K562 (cell line): ENCODE measurements around the gene RPTOR. TPM values are rescaled to one million over a fixed set of nuclear protein-coding genes. Genes with fewer than 3 reads are reported as not detected.

Source experiments
- BRF1 ChIP-seq: IDR thresholded peaks from 3 replicates; pipeline ENCODE4 v1.6.1; 2011; ENCODE audit warnings: borderline replicate concordance, mild to moderate bottlenecking; ENCODE audit not compliant: insufficient read length; ENCODE audit errors: extremely low read depth
- CBFA2T2 ChIP-seq: fragments of 450-650 bp; conservative IDR thresholded peaks from 2 replicates; pipeline ENCODE4 v1.6.1; 2017; ENCODE audit warnings: mild to moderate bottlenecking
- CCNT2 ChIP-seq: IDR thresholded peaks from 2 replicates; pipeline ENCODE4 v1.6.1; 2011; ENCODE audit warnings: borderline replicate concordance, low read depth, mild to moderate bottlenecking, moderate library complexity, mixed read lengths, low read length; ENCODE audit not compliant: insufficient read length; ENCODE audit errors: extremely low read depth
- EP300 ChIP-seq: IDR thresholded peaks from 2 replicates; pipeline ENCODE4 v1.6.1; 2012; ENCODE audit warnings: low read length, improper control_type of control experiment
- ERF ChIP-seq: fragments of 450-650 bp; formaldehyde crosslinking; IDR thresholded peaks from 2 replicates; pipeline ENCODE4 v1.4.0; 2020; ENCODE audit warnings: mild to moderate bottlenecking, mixed read lengths
- NBN ChIP-seq: fragments of 450-650 bp; IDR thresholded peaks from 2 replicates; pipeline ENCODE4 v1.6.1; 2016; ENCODE audit warnings: low read depth, mild to moderate bottlenecking
- POLR2A ChIP-seq: fragments of 450-650 bp; conservative IDR thresholded peaks from 2 replicates; pipeline ENCODE4 v1.6.1; 2016
- PURB ChIP-seq: sonication (generic); formaldehyde crosslinking; IDR thresholded peaks from 2 replicates; pipeline ENCODE4 v1.9.0; 2021; ENCODE audit warnings: low read depth, mild to moderate bottlenecking, missing genetic modification reagents
- SRSF3 ChIP-seq: fragments of 200-400 bp; formaldehyde crosslinking; IDR thresholded peaks from 2 replicates; pipeline ENCODE4 v1.6.1; 2016; ENCODE audit warnings: mild to moderate bottlenecking, low read length, moderate library complexity; ENCODE audit not compliant: insufficient read depth
- TAF7 ChIP-seq: fragments of 450-650 bp; IDR thresholded peaks from 2 replicates; pipeline ENCODE4 v1.6.1; 2016; ENCODE audit warnings: missing genetic modification characterization, missing compliant biosample characterization
- TOE1 ChIP-seq, 2 experiments: fragments of 450-650 bp in 1 of 2; sonication (generic) in 1 of 2; formaldehyde crosslinking in 1 of 2; IDR thresholded peaks; 2 replicates each; pipeline versions ENCODE4 v1.7.1 to v1.8.0; 2016 to 2022; ENCODE audit warnings: borderline replicate concordance in 2 of 2, mild to moderate bottlenecking in 2 of 2, antibody characterized with exemption in 1 of 2, inconsistent platforms in 1 of 2, low read depth in 1 of 2, missing genetic modification reagents in 1 of 2, moderate library complexity in 1 of 2
- ZNF140 ChIP-seq: fragments of 250-450 bp; sonication (Bioruptor Pico); IDR thresholded peaks from 2 replicates; pipeline ENCODE4 v1.8.0; 2021; ENCODE audit warnings: moderate library complexity, mild to moderate bottlenecking, inconsistent platforms
- ZNF354B ChIP-seq: fragments of 250-450 bp; sonication (Bioruptor Pico); IDR thresholded peaks from 2 replicates; pipeline ENCODE4 v1.4.0; 2020
- polyA plus RNA-seq, 8 experiments: library from polyadenylated mRNA; depleted of rRNA in 4 of 8; stranded (reverse) in 5 of 8; unstranded in 3 of 8; fragments of >200 nt; fragmentation: Nextera tagmentation in 2 of 8; fragmentation: Illumina TruSeq in 1 of 8; extraction: Ambion mirVana in 2 of 8; extraction: Trizol in 1 of 8; gene quantifications; 2 replicates each; pipeline versions ENCODE4 v1.2.1 to v1.2.3, GENCODE V29; 2011 to 2014; ENCODE audit warnings: inconsistent platforms in 1 of 8, missing spikeins in 1 of 8
- total RNA-seq, 7 experiments: library from RNA; depleted of rRNA in 6 of 7; stranded (reverse); fragments of >200 nt in 6 of 7; fragmentation: Illumina TruSeq in 2 of 7; extraction: Trizol in 2 of 7; gene quantifications; 2 replicates each; pipeline versions ENCODE4 v1.2.1 to v1.2.3, GENCODE V29; 2011 to 2021; ENCODE audit warnings: low replicate concordance in 1 of 7
- TF ChIP-seq, protein P1 (sequence below), 2 experiments: fragments of 450-650 bp; IDR thresholded peaks; 2 replicates each; pipeline ENCODE4 v1.6.1; 2016; ENCODE audit warnings: mild to moderate bottlenecking in 2 of 2, borderline replicate concordance in 1 of 2, low read depth in 1 of 2, moderate library complexity in 1 of 2
- TF ChIP-seq, protein P2 (sequence below): fragments of 450-650 bp; IDR thresholded peaks from 2 replicates; pipeline ENCODE4 v1.6.1; 2016; ENCODE audit warnings: antibody characterized with exemption
- TF ChIP-seq, protein P3 (sequence below): fragments of 450-650 bp; IDR thresholded peaks from 2 replicates; pipeline ENCODE4 v1.6.1; 2017; ENCODE audit warnings: antibody characterized with exemption

RPTOR gene
- total and polyA plus RNA-seq, 9 of the 15 experiments (the other 6 are each of a cell fraction or from before 2014, with no cell fraction given), result 0.24 to 54.1 (median 10.2) TPM

DNA sequence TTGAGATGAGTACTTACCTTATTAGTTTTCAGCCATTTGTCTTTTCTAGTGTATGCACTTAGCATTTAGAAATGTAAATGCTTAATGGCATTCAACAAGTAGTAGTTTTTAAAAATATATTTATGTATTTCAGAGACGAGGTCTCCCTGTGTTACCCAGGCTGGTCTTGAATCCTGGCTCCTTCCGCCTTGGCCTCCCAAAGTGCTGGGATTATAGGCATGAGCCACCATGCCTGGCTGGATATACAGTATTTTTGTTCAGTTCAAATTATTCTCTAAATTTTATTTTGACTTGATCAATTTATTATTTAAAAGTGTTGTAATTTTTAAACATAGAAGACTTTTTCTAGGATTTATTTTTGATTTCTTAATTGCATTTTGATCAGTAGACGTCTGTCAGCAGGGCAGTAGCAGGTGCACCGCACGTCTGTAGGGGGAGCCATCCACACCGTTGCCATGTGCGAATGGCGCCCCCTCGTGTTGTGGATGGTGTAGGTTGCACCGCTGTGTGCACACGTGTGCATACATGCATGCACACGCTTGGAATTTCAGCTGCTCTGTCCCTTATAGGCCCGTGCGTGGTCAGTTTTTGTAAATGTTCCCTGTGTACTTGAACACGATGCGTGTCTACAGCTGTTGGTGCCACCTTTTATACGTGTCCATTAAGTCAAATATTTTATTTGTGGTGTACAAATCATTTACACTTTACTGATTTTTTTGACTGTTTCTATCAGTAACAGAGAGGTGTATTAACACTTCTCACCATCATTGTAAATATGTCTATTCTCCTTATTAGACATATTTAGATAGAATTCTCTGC, 30.6 kb downstream of the RPTOR start (continued):
- TF ChIP-seq, protein P1, sequence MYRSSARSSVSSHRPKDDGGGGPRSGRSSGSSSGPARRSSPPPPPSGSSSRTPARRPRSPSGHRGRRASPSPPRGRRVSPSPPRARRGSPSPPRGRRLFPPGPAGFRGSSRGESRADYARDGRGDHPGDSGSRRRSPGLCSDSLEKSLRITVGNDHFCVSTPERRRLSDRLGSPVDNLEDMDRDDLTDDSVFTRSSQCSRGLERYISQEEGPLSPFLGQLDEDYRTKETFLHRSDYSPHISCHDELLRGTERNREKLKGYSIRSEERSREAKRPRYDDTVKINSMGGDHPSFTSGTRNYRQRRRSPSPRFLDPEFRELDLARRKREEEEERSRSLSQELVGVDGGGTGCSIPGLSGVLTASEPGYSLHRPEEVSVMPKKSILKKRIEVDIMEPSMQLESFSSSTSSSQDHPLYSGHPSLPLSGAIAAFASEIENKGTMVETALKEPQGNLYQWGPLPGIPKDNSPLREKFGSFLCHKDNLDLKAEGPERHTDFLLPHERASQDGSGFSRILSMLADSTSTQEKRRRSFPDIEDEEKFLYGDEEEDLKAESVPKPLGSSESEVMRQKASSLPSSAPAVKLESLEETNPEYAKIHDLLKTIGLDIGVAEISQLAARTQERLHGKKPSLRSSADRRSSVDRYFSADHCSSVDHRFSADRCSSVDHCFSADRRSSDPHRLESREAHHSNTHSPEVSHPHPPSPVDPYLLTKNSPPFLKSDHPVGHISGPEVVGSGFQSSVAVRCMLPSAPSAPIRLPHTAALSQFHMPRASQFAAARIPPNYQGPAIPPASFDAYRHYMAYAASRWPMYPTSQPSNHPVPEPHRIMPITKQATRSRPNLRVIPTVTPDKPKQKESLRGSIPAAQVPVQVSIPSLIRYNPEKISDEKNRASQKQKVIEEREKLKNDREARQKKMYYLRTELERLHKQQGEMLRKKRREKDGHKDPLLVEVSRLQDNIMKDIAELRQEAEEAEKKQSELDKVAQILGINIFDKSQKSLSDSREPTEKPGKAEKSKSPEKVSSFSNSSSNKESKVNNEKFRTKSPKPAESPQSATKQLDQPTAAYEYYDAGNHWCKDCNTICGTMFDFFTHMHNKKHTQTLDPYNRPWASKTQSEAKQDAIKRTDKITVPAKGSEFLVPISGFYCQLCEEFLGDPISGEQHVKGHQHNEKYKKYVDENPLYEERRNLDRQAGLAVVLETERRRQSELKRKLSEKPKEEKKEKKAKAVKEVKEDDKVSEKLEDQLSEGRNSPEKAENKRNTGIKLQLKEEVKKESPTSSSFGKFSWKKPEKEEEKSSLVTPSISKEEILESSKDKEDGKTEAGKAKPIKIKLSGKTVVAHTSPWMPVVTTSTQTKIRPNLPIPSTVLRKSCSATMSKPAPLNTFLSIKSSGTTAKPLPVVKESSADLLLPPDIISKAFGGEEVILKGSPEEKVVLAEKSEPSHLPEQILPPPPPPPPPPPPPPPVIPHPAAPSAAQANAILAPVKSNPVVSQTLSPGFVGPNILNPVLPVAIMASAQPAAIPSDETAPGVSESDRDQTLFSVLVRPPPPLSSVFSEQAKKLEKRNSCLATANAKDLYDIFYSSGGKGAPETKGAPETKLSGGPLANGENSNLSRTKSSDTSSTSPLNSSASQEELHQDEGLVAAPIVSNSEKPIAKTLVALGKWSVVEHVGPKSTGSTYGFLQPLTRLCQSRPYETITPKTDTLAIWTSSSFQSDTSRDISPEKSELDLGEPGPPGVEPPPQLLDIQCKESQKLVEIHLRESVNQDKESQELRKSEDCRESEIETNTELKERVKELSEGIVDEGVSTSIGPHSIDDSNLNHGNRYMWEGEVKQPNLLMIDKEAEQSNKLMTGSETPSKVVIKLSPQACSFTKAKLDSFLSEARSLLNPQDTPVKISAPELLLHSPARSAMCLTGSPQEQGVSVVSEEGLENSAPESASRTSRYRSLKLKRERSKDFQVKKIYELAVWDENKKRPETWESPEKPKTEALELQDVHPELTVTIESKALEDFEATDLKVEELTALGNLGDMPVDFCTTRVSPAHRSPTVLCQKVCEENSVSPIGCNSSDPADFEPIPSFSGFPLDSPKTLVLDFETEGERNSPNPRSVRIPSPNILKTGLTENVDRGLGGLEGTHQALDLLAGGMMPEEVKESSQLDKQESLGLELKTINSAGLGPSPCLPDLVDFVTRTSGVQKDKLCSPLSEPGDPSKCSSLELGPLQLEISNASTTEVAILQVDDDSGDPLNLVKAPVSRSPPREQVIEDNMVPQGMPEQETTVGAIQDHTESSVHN (IDR thresholded peaks at IDR 0.05; ENCODE audit: borderline replicate concordance in 1 of 2, low read depth in 1 of 2), result no peak
- TF ChIP-seq ZNF140 (CRISPR knock-in tag), result no peak
- no peak for TF ChIP-seq TAF7 (tag)
- 0 out of 2 replicates have a peak, but pooled peaks have one; percentile 13 for TF ChIP-seq CBFA2T2
- no peak for TF ChIP-seq ZNF354B
- TF ChIP-seq ERF, result no peak
- TF ChIP-seq, protein P2, sequence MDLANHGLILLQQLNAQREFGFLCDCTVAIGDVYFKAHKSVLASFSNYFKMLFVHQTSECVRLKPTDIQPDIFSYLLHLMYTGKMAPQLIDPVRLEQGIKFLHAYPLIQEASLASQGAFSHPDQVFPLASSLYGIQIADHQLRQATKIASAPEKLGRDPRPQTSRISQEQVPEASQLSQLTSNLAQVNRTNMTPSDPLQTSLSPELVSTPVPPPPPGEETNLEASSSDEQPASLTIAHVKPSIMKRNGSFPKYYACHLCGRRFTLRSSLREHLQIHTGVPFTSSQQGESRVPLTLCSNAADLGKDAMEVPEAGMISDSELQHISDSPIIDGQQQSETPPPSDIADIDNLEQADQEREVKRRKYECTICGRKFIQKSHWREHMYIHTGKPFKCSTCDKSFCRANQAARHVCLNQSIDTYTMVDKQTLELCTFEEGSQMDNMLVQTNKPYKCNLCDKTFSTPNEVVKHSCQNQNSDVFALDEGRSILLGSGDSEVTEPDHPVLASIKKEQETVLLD, result peak; percentile 66; the same call in 1 of the 2 replicates
- peak; percentile 41; the same call in 1 of the 2 replicates for TF ChIP-seq EP300
- no peak for TF ChIP-seq BRF1
- no peak for TF ChIP-seq SRSF3
- TF ChIP-seq, protein P3, sequence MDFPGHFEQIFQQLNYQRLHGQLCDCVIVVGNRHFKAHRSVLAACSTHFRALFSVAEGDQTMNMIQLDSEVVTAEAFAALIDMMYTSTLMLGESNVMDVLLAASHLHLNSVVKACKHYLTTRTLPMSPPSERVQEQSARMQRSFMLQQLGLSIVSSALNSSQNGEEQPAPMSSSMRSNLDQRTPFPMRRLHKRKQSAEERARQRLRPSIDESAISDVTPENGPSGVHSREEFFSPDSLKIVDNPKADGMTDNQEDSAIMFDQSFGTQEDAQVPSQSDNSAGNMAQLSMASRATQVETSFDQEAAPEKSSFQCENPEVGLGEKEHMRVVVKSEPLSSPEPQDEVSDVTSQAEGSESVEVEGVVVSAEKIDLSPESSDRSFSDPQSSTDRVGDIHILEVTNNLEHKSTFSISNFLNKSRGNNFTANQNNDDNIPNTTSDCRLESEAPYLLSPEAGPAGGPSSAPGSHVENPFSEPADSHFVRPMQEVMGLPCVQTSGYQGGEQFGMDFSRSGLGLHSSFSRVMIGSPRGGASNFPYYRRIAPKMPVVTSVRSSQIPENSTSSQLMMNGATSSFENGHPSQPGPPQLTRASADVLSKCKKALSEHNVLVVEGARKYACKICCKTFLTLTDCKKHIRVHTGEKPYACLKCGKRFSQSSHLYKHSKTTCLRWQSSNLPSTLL, result no peak
- TF ChIP-seq NBN, result peak; percentile 72
- TF ChIP-seq POLR2A, result no peak
- no peak for TF ChIP-seq CCNT2
- no peak for TF ChIP-seq TOE1 (IDR thresholded peaks at IDR 0.05; ENCODE audit: borderline replicate concordance)
- TF ChIP-seq TOE1 (CRISPR knock-in tag; IDR thresholded peaks at IDR 0.05; ENCODE audit: borderline replicate concordance, low read depth), result no peak
- TF ChIP-seq PURB (CRISPR knock-in tag), result no peak
